ENCODE results near the gene CLUH.

GRCh38 chr17:2695961-2696760, 15.4 kb downstream of the CLUH start:
- TF ChIP-seq CTCF (IDR thresholded peaks at IDR 0.05; ENCODE audit: extremely low read depth in 1 of 2, insufficient read depth in 1 of 2, low read depth in 1 of 2, low read length in 2 of 2) (no peak), POLR2A (IDR thresholded peaks at IDR 0.05; ENCODE audit: low read depth, low read length) (no peak), FOS (IDR thresholded peaks at IDR 0.05; ENCODE audit: borderline replicate concordance, insufficient read depth, low read length) (no peak)
